Natural killer cell treated with Interleukin-12 subunit alpha and Interleukin-12 subunit beta and Interleukin-15 and Interleukin-18, amount 100 ng/mL, for 72 hours (primary cell): ENCODE results near the gene HSD3B7. TPM values are rescaled to one million over a fixed set of nuclear protein-coding genes. Genes with fewer than 3 reads are reported as not detected.

Experiments
- ATAC-seq, 2 donors: fragments of 150-1000 bp; cut with Tn5 transposase in 1 of 2; sonication (Bioruptor Pico), chemical (Tn5 transposase) in 1 of 2; 2 replicates each; pipeline ENCODE4 v1.10.0; 2021
- DNase-seq: peaks from one replicate; pipeline ENCODE4 v3.0.0; 2022; ENCODE audit warnings: low spot score
- H3K27ac Mint-ChIP-seq, 2 donors: 1 replicate in 1 of 2; 2 replicates in 1 of 2; pipeline ENCODE4 v1.8.0; 2022; ENCODE audit warnings: mixed read lengths in 2 of 2, mild to moderate bottlenecking in 1 of 2, moderate library complexity in 1 of 2
- H3K27me3 Mint-ChIP-seq, 2 donors: 1 replicate in 1 of 2; 2 replicates in 1 of 2; pipeline ENCODE4 v1.8.0; 2022; ENCODE audit warnings: mixed read lengths in 2 of 2
- H3K36me3 Mint-ChIP-seq: one replicate; pipeline ENCODE4 v1.8.0; 2022; ENCODE audit warnings: mixed read lengths
- H3K4me1 Mint-ChIP-seq, 2 donors: 1 replicate in 1 of 2; 2 replicates in 1 of 2; pipeline ENCODE4 v1.8.0; 2022; ENCODE audit warnings: low read depth in 2 of 2, mixed read lengths in 2 of 2, mild to moderate bottlenecking in 1 of 2
- H3K4me3 Mint-ChIP-seq: one replicate; pipeline ENCODE4 v1.8.0; 2022; ENCODE audit warnings: mixed read lengths
- H3K9me3 Mint-ChIP-seq: 2 replicates; pipeline ENCODE4 v1.8.0; 2022; ENCODE audit warnings: mixed read lengths
- total RNA-seq, 2 donors: library from RNA; stranded (reverse); gene quantifications; one replicate each; pipeline ENCODE4 v1.2.3, GENCODE V29; 2022

HSD3B7 gene
- total RNA-seq, 2 donors from 2014 or later, result 2.3 to 5.3 TPM

GRCh38 chr16:30965436-30965835 is 19.6 kb upstream of the HSD3B7 start:
- Mint-ChIP-seq H3K9me3 (no peaks in the 10 kb centered on the region), H3K27me3 (no peaks in the 10 kb centered on the region), H3K36me3 (peaks cover 24% of the 10 kb centered on the region), H3K4me1 (peaks cover 2 to 9% of the 10 kb centered on the region in 2 donors), H3K27ac (no peak overlapping the region), H3K4me3 (no peak overlapping the region)
- no peak for ATAC-seq
- DNase-seq, result no peak

- H3K9me3 Mint-ChIP-seq, result no peaks in the 10 kb centered on the region
- DNase-seq (no peak), ATAC-seq (no peak)
- peaks cover 0 to 13% of the 10 kb centered on the region in 2 donors for H3K4me1 Mint-ChIP-seq
- H3K27ac Mint-ChIP-seq, result no peak overlapping the region
- peaks cover 24% of the 10 kb centered on the region for H3K36me3 Mint-ChIP-seq
- no peak overlapping the region for H3K4me3 Mint-ChIP-seq
- H3K27me3 Mint-ChIP-seq, result no peaks in the 10 kb centered on the region
These were observed 18.9 kb upstream of the HSD3B7 start for GRCh38 chr16:30966033-30966619.

- H3K27ac Mint-ChIP-seq, result no peak overlapping the region
- DNase-seq (no peak), ATAC-seq (no peak)
- H3K36me3 Mint-ChIP-seq, result peaks cover 29% of the 10 kb centered on the region
- no peak overlapping the region for H3K4me3 Mint-ChIP-seq
- peaks cover 0 to 14% of the 10 kb centered on the region in 2 donors for H3K4me1 Mint-ChIP-seq
- H3K9me3 Mint-ChIP-seq, result no peaks in the 10 kb centered on the region
- H3K27me3 Mint-ChIP-seq, result no peaks in the 10 kb centered on the region
These were observed 17.2 kb upstream of the HSD3B7 start for GRCh38 chr16:30967795-30968194.

- Mint-ChIP-seq H3K36me3 (peaks cover 39% of the 10 kb centered on the region), H3K27me3 (no peaks in the 10 kb centered on the region), H3K9me3 (no peaks in the 10 kb centered on the region), H3K4me3 (no peak overlapping the region), H3K27ac (no peak overlapping the region), H3K4me1 (peaks cover 12 to 25% of the 10 kb centered on the region in 2 donors)
- DNase-seq, result no peak
- no peak for ATAC-seq
These were observed 15.7 kb upstream of the HSD3B7 start for GRCh38 chr16:30969246-30969842.

GRCh38 chr16:30971298-30971697 is 13.7 kb upstream of the HSD3B7 start:
- Mint-ChIP-seq H3K27me3 (no peaks in the 10 kb centered on the region), H3K9me3 (no peaks in the 10 kb centered on the region), H3K36me3 (peaks cover 41% of the 10 kb centered on the region), H3K4me3 (no peak overlapping the region), H3K27ac (no peak overlapping the region), H3K4me1 (peaks cover 13 to 26% of the 10 kb centered on the region in 2 donors)
- DNase-seq, result no peak
- no peak for ATAC-seq

GRCh38 chr16:30972872-30973271 is 12.1 kb upstream of the HSD3B7 start:
- H3K36me3 Mint-ChIP-seq, result peaks cover 35% of the 10 kb centered on the region
- H3K4me3 Mint-ChIP-seq, result no peak overlapping the region
- H3K4me1 Mint-ChIP-seq, result peaks cover 13 to 25% of the 10 kb centered on the region in 2 donors
- H3K9me3 Mint-ChIP-seq, result no peaks in the 10 kb centered on the region
- no peak for ATAC-seq
- no peak for DNase-seq
- H3K27me3 Mint-ChIP-seq, result no peaks in the 10 kb centered on the region
- peak overlapping the region in 1 of 2 donors; percentile 73 for H3K27ac Mint-ChIP-seq

GRCh38 chr16:30974348-30974747 is 10.7 kb upstream of the HSD3B7 start:
- Mint-ChIP-seq H3K27ac (no peak overlapping the region), H3K36me3 (peaks cover 34% of the 10 kb centered on the region), H3K4me1 (peaks cover 13 to 28% of the 10 kb centered on the region in 2 donors), H3K4me3 (no peak overlapping the region), H3K27me3 (no peaks in the 10 kb centered on the region), H3K9me3 (no peaks in the 10 kb centered on the region)
- ATAC-seq, result no peak
- DNase-seq, result no peak

- Mint-ChIP-seq H3K9me3 (no peaks in the 10 kb centered on the region), H3K27me3 (no peaks in the 10 kb centered on the region), H3K4me1 (peaks cover 13 to 21% of the 10 kb centered on the region in 2 donors), H3K36me3 (peaks cover 24% of the 10 kb centered on the region), H3K27ac (no peak overlapping the region), H3K4me3 (no peak overlapping the region)
- ATAC-seq (no peak), DNase-seq (no peak)
These were observed 8.5 kb upstream of the HSD3B7 start for GRCh38 chr16:30976486-30976885.

- no peak overlapping the region for H3K4me3 Mint-ChIP-seq
- peak in 1 of 2 donors; percentile 8 for ATAC-seq
- H3K36me3 Mint-ChIP-seq, result peaks cover 18% of the 10 kb centered on the region
- no peak overlapping the region for H3K27ac Mint-ChIP-seq
- H3K9me3 Mint-ChIP-seq, result no peaks in the 10 kb centered on the region
- no peak for DNase-seq
- H3K4me1 Mint-ChIP-seq, result peaks cover 13 to 22% of the 10 kb centered on the region in 2 donors
- no peaks in the 10 kb centered on the region for H3K27me3 Mint-ChIP-seq
These were observed 7.5 kb upstream of the HSD3B7 start for GRCh38 chr16:30977502-30977901.

- peaks cover 1% of the 10 kb centered on the region for H3K36me3 Mint-ChIP-seq
- DNase-seq (no peak), ATAC-seq (no peak)
- no peak overlapping the region for H3K4me3 Mint-ChIP-seq
- no peaks in the 10 kb centered on the region for H3K9me3 Mint-ChIP-seq
- H3K27me3 Mint-ChIP-seq, result no peaks in the 10 kb centered on the region
- peak overlapping the region in 1 of 2 donors; percentile 62 for H3K27ac Mint-ChIP-seq
- H3K4me1 Mint-ChIP-seq, result peaks cover under 1 to 17% of the 10 kb centered on the region in 2 donors
These were observed 5.6 kb upstream of the HSD3B7 start for GRCh38 chr16:30979170-30980022.

GRCh38 chr16:30980023-30980371 is 5.0 kb upstream of the HSD3B7 start:
- H3K27ac Mint-ChIP-seq, result no peak overlapping the region
- no peak for ATAC-seq
- DNase-seq, result no peak
- H3K9me3 Mint-ChIP-seq, result no peaks in the 10 kb centered on the region
- H3K27me3 Mint-ChIP-seq, result no peaks in the 10 kb centered on the region
- H3K4me1 Mint-ChIP-seq, result peaks cover 0 to 17% of the 10 kb centered on the region in 2 donors
- no peaks in the 10 kb centered on the region for H3K36me3 Mint-ChIP-seq
- H3K4me3 Mint-ChIP-seq, result no peak overlapping the region

GRCh38 chr16:30980434-30980833 is 4.6 kb upstream of the HSD3B7 start:
- no peaks in the 10 kb centered on the region for H3K36me3 Mint-ChIP-seq
- no peaks in the 10 kb centered on the region for H3K27me3 Mint-ChIP-seq
- H3K4me3 Mint-ChIP-seq, result no peak overlapping the region
- peaks cover 0 to 17% of the 10 kb centered on the region in 2 donors for H3K4me1 Mint-ChIP-seq
- no peak overlapping the region for H3K27ac Mint-ChIP-seq
- no peak for DNase-seq
- H3K9me3 Mint-ChIP-seq, result no peaks in the 10 kb centered on the region
- ATAC-seq, result no peak

GRCh38 chr16:30980959-30981358 is 4.0 kb upstream of the HSD3B7 start:
- Mint-ChIP-seq H3K36me3 (no peaks in the 10 kb centered on the region), H3K27me3 (no peaks in the 10 kb centered on the region), H3K27ac (no peak overlapping the region), H3K9me3 (no peaks in the 10 kb centered on the region), H3K4me1 (peaks cover 0 to 14% of the 10 kb centered on the region in 2 donors), H3K4me3 (no peak overlapping the region)
- ATAC-seq (no peak), DNase-seq (no peak)
